ENCODE results near the gene SKOR1.

Gene SKOR1

DNA sequence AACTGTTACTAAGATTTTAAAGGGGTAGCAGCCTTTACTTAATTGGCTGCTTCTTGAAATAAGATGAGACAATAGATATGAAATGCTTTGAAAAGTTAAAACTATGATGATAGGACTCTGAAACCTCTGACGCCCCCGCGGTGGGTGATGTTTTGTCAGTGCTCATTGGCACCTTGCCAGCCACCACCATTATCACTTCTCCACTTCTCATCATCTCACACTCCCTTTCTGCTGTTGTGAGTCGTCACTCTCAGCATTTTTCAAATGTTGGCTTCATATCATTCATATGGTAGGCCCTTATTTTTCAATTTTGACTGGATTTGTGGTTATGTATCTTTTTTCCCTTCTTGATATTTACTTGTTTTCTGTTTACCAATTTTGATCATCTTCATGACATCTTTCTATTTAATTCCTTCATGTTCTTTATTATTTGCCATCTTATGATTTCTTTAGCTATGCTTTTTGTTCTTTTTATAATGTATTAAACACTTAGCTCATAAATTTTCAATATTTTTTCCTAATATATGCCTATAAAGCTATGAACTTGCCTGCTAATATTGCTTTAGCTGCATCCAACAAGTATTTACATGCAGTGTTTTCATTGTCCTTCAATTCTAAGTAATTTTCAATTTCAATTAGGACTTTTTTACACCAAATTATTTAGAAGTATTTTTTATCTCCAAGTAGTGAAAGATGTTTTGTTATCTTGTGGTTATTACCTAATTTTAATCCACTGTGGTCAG lies 30.3 kb upstream of the SKOR1 start:
- no peak for DNase-seq

DNA sequence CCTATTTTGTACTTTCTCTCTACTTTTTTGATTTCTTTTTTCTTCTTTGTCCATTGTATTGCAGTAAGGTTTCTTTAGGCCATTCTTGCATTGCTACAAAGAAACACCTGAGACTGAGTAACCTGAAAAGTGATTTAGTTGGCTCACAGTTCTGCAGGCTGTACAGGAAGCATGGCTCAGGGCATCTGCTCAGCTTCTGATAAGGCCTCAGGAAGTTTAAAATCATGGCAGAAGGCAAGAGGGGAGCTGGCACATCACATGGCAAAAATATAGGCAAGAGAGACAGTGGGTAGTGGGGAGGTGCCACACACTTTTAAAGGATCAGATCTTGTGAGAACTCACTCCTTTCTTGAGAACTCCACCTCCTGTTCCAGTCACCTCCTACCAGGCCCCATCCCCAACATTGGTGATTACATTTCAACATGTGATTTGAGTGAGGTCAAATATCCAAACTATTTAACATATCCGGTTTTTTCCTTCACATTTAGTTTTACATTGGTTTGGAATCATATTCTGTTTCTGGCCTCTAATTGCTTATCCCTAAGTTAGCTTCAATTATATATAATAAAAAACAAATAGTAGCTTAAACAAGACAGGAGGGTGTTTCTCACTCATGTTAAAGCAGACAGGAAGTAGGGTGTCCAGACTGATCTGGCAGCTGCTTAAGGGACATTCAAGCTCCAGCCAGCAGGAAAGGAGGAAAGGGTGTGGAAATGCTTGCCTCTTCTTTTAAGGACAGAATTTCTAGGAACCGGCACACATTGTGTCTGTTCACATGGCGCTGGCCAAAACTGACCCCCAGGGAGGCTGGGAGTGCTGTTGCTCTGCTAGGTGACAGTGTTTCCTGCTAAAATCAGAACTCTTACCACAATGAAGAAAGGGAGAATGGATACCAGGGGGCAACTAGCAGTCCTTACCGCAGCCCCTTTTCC lies 28.8 kb upstream of the SKOR1 start:
- DNase-seq = no peak

DNA sequence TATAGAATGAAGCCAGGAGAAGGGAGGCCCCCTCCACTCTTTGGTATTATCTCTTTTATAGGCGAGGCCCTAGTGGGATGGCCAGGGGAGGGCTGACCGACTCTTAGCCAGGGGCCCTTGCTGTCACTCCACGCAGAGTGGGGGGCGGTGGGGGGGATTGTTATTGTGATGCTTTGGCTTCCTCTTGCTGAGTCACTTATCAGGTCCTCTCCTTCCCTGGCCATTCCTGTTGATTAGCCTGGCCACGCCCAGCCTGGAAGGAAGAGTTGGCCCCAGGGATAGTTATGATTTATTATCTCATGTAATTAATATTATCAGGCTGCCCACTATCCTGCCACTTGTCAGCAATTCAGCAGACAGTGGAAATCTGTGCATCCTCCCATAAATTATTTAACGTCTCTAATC lies 25.5 kb upstream of the SKOR1 start:
- no peak for DNase-seq

DNA sequence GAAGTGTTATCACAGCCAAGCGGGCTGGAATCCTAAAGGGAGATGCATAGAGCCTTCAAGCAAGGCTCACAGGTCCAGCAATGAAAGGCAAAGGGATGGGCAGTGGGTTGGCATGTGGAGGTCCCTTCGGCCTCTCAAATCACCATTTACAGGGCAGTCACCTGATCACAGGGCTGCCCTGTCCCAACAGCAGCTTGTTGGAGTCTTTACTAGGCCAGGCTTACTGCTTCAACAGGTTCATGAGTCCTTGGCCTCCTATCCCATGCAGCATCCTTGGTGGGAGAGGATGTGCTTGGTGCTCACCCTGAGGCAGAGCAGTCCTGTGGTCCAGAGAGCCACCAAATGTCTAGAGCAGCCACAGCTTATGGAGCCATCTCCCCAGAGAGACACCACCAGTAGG lies 24.2 kb upstream of the SKOR1 start:
- no peak for DNase-seq

DNA sequence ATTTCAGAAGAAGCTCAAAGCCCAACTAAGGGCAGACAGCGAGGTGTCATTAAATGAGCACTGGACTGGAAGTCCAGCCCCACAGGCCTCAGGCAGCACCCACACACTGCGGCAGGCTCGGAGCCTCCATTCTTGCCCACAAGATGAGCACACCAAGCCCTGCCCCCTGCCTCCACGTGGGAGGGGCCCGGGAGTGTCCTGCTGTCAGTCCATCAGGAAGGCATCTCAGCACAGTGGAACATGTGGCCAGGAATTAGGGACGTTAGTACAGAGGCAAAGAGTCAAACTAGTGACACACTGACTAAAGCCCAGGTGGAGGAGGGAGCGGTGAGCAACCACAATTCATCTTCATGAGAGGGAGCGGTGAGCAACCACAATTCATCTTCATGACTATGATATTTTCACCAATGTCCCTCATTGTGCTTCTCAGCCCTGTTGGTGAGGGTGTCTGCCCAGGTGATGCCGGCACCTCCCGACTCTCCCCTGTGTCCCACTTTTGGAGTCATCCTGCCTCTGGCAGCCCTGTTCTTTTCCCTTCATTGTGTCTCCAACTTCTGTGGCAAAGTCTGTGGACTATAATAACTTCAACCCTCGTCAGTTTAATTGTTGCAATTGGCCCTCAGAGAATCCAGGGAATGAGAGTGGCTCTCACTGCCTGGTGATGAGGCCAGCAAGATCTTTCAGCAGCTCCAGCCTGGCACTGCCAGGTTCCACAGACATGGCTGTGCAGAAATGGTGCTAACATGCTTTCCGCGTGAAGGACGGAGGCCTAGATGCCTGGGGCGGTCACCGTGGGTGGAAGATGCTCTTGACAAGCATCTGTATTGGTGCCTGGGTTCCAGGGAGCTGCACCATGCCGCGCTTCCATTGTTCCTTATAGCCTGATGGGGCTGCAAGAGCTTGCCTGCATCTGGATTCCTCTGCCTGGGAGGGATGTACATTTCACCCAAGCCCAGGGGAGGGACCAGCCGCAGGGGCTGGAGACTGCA lies 23.1 kb upstream of the SKOR1 start:
- no peak for DNase-seq

DNA sequence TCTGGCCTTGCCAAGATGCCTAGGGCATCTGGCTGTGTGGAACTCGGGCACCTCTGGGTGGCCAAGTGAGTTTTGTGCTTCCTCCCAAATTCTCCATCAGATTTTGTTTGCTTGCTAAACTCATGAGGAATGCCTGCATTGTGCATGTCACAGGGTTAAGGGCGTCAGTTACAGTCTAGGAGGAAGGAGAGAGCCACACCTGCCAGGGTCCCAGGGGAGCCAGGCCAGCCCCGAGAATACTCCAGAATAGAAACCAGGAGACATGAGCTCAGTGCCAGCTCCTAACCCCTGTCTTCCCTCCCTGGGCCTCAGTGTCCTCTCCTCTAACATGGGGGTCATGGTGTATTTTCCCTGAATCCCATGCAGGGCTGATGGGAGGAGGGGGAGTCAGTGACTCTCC lies 22.0 kb upstream of the SKOR1 start:
- no peak for DNase-seq

DNA sequence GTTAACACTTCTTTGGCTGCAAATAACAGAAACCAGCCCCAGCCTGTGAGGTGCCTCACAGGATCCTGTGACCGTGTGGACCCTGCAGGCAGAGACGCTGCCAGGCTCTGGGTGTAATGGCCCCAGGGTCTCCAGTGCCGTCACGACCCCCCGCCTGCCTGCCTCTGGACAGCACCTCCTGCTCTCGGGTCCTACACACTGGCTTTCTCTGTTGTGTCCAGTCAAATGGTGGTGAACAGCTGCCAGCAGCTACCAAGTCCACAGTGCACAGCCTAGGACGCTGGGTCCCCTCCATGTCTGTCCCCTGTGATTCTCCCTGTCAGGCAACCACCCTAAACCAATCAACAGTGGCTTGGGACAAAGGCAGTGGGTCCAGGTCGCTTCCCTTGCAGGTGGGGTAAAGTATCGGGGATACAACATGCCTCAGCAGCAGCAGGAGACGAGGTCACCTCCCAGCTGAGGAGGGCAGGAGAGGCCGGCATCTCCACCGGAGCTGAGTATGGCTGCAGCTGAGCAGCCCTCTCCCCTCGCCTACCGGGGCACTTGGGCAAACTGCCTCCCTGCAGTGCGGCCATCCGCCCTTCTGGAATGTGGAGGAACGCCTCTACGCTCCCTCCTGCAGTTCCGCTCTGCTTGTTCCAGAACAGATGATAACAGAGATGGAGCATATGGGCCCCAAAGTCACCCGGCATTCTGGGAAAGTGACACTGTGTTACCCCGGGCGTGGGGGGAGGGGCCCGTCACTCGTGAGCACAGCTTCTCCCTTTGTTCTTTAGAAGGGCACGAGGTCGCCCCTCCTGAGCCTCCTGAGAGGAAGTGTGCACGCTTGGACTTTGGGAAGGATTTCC lies 21.1 kb upstream of the SKOR1 start:
- peak; percentile 25 for DNase-seq

DNA sequence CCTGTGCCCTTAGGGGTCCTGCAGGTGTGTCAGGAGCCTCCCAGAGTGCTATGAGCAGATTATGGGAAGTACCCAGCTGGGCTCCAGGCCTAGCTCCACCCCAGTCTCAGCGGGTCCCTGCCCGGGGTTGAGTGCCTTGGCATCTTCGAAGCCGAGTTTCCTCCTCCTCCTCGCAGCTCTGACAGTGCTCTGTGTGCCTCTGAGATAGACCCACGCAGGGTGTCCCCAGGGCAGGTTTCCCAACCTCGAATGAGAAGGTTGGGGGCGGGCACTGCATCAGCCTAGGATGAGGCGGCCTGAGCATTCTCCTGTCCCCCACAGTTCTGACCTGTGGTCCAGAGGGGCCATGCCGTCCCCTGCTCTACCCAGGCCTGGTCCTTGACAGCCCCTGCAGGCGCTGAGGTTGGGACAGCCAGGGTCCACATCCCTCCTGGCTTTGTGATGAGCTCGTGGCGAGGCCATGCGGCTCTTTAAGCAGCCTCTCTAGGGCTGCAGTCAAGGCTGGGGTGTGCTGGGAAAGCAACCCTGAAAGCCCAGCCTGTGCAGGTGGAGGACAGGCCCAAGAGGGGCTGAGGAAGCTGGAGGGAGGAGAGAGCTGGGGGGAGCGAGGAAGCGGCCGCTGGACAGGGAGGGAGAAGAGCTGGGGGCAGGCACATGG lies 20.2 kb upstream of the SKOR1 start:
- no peak for DNase-seq

DNA sequence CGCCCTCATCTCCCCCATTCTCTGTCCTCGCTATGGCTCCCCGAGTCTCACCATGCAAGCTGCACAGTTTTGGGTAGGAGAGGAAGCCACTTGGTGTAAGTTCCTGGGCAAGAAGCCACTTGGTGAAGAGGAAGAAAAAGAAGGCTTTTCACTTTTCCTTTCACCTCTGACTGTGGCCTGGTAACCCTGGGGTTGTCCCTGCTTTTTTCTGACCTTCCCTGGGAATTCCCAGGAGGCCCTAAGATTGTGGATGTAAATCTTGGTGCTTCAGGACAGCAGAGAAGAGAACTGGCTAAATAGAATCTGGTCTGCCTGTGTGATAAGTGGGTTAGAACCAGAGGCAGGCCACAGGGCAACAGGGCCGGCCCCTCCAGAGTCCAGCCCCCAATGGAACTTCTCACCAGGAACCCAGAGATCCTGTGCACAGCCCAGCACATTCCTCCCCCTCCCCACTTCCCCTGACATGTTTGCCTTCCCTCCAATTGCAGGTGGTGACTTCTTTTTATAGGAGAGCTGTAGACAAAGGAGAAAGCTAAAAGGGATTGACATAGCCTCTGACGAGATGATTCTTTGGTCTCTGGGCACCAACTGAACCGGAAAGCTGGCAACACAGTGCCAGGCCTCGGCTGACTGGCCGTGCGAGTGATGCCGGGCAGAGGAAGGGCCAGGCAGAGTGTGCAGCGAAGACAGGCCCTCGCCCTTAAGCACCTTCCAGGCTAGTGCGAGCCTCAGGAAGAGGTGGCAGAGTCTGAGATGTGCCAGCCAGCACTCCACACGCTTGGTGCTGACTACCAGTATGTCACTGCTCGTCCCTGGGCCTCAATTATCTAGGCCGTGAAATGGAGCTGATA lies 19.4 kb upstream of the SKOR1 start:
- DNase-seq = peak; percentile 38

DNA sequence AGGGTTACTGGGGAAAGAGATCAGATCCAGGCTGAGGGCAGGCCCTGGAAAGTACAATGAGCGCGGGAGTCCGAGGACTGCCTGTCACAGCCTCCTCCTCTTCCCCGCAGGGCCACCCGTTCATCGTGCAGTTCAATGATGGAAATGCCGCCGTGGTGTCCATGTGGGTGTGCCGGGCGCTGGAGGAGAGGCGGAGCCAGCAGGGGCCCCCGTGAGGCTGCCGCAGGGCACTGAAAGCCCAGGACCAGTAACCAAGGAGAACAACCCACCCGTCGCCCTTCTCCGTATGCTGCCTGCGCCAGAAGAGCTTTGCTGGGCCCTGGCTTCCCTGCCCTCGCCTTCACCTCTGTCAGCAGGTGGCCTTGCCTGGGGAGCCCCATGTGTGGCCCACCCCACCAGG lies 18.8 kb upstream of the SKOR1 start:
- peak; percentile 31 for DNase-seq

DNA sequence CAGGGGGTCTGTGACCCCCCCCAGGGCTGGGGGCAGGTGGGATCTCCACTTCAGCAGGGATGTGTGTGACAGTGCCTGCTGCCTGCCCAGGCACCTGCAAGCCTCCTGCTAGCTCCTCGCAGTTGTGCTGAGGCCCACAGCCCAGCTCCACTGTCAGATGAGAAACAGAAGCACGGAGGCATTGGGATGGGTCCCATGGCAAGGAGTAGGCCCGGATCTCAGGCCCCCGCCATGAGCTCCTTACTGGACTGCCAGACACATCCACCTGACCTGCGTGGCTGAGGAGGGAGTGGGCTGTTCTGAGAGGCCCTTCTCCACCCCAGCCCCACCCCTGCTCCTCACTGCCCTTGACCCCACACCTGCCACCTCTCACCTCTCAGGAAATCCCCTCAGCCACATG lies 18.2 kb upstream of the SKOR1 start:
- peak; percentile 51 for DNase-seq

DNA sequence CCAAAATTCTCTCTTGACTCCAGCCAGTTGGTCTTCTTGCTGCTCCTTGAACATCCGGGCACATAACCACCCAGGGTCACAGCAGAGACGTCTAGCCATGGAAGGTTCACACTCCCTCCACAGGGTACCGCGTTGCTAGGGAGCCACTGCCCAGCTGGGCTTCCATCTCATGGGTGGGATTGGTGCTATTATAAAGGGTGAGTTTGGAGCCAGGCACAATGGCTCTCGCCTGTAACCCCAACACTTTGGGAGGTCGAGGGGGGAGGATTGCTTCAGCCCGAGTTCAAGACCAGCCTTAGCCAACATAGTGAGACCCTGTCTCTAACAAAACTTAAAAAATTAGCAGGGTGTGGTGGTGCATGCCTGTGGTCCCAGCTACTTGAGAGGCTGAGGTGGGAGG lies 17.5 kb upstream of the SKOR1 start:
- DNase-seq = peak; percentile 24

DNA sequence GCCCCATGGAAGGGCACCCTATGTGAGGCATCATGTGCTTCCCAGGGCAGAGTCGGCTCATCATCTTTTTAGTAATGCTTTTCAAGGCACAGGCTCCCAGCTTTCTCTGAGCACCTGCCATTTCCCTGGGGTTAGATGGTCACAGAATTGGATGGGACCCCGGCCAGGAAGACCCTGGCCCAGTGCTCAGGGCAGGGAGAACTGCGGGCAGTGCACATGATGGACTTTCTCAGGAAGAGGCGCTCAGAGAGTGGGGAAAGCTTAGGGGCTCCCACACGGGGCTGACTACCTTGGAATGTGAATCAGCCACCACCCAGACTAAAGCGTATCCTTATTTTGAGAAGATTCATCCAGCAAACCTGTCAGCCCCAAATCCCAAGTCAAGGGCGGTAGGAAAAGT lies 16.5 kb upstream of the SKOR1 start:
- peak; percentile 43 for DNase-seq

DNA sequence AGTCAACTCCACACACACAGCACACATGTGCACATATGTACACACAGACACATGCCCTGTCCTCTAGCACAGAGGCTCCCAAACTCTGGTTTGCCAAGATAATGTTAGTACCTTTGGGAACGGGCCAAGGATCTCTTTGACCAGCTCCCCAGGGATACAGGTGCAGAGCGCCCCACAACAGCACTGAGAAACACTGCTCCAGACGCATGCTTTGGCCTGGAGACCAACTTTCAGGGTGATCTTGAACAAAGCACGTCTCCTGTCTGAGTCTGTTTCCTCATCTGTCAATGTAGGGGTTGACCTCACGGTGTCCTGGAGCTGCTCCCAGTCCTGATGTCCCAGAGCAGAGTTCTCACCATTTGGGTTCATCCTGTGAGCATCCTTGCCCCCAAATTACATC lies 15.9 kb upstream of the SKOR1 start:
- peak; percentile 28 for DNase-seq

DNA sequence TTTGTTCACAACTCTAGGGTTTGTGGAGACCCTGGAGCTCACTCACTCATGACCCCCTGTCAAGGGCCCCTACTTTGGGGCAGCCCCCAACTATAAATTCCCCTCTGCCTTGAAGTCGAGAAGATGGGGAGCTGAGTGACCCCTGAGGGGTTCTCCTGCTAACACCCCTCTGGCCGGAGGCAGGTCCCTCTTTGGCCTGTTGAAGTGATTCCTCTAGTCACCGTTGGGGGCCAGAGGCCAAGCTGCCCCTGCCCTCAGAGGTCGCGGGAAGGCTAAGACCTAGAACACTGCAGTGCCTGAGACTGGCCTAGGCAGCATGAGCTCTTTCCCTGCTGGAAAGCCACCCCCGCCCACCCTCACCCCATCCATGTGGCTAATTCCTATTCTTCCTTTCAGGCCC lies 15.4 kb upstream of the SKOR1 start:
- no peak for DNase-seq

DNA sequence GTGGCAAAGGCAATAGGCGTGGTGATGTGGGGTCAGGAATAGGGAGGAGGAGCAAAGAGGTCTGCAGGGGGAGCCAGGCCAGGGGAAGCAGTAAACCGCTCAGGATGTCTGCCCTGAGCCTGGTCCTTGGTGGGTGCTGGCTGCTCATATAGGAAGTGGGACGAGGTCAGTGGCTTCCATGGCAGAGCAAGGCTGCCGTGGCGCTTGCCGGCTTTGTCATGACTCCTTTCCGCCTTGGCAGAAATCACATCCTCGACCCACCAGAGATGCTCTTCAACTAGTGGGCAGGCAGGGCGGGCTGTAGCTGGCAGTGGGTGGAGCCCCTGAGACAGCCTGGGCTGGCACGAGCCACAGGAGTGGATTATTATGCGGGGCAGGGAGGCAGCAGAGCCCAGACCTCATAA lies 13.1 kb upstream of the SKOR1 start:
- DNase-seq = peak; percentile 42

DNA sequence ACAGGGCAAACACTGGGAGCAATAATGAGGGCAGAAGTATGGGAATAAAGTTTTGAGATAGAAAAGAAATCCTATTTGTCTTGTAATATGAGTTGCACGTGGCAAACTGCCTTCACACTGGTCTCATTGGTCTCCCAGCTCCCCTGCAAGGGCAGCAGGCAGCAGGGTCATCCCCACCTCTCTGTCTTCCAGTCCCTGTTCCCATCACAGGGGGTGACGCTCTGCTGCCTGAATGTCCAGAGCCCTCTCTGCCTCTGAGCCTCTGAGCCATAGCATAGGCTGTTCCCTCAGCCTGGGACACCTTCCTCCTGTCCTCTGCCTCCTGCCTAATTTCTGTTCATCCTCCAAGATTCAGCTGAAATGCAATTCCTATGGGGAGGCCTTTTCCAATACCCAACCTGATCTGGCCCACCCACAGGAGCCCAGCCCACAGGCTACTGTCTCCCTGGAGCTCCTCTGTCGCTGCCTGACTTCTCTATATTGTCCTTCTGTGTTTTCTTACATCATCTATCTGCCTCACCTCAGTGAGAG lies 12.1 kb upstream of the SKOR1 start:
- peak; percentile 34 for DNase-seq

DNA sequence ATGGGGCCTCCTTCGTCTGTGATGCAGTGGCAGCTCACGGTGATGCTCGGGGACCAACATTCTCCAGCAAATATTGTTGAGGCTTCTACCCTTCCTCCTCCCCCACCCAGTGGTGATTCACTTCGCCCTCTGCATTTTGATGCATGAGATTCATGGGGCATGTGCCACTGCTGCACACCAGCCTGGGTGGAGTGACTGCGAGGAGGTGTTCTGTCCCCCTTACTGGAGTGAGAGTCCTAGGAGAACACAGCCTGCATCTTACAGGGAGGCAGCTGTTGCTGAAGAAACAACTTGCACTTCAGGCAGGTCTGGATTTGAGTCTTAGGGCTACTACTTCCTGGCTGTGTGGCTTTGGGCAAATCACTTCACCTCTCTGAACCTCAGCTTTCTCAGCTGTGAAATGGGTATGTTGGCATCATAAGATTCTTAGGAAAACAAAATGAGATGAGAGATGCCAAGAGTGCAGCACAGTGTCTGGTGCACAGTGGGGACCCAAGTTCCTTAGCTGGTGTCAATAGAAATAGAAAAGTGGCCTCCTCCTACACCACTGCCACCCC lies 10.2 kb upstream of the SKOR1 start:
- DNase-seq = peak; percentile 56

DNA sequence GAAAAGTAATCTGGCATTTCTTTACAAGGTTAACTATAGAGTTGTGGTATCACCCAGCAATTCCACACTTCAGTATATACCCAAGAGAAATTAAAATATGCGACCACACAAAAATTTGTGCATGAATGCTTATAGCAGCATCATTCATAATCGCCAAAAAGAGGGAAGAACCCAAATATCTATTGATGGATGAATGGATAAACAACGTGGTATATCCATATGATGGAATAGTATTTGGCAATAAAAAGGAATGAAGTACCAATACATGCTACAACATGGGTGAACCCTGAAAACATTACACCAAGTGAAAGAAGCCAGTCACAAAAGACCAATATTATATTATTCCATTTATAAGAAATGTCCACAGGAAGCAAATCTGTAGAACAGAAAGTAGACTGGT lies 8.6 kb upstream of the SKOR1 start:
- no peak for DNase-seq

DNA sequence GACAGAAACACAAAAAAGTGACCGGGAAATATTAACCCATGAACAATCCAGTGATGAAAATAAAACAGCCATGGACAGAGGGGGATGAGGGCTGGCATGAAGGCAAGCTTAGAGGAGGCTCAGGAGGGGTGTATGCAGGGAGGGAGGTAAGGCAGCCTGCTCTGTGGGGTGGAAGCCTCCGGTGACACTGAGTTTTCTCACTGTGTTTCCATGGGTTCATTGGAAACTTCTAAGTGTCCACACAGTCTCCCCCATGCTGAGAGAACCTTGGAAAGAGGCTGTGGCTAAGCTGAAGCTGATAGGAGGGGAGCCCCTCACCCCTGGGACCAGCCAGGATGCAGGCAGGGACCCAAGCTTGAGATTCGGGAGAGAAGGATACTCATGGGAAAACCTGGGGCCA lies 6.8 kb upstream of the SKOR1 start:
- DNase-seq = no peak
